ENCODE measurements around the gene C1orf159.
A peak's percentile ranks its signal among the peaks of the same experiment; 100 is the strongest.
"Not testable (repeated sequence)": the region's sequence is repeated elsewhere in the genome, so short reads cannot be mapped to it uniquely, and the experiment has no call there.

C1orf159 gene

DNA sequence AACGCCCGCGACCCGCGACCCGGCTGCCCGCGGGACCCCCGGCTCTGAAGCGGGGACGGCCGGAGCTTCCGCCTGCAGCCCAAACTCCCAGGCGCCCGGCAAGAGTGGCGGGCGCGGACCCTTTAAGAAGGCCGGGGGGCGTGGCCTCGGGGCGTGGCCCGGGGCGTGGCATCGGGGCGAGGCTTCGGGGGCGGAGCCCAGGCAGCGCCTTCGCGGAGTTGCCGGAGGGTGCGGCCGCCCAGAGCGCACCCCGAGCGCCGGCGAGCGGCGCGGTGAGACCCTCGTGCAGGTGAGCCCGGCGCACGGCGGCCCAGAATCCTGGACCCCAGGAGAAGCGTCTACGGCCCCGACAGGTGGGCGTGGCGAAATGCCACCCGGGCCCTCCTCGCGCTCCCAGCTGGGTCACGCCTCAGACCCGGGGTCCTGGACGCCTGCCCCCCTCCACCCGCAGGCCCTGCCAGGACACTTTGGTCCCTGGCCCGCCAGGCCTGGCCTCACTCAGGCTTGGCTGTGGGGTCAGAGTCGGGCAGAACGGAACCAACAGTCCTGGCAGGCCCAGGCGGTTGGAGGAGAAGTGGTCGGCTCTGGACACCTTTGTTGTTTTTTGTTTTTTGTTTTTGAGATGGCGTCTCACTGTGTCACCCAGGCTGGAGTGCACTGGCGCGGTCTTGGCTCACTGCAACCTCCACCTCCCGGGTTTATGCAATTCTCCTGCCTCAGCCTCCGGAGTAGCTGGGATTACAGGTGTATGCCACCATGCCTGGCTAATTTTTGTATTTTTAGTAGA, 56.2 kb downstream of the C1orf159 start:
- no peak for TF ChIP-seq CTCF (IDR thresholded peaks at IDR 0.05; ENCODE audit: borderline replicate concordance, insufficient read depth, low read depth, low read length)
- H3K4me3 ChIP-seq (ENCODE audit: low read depth, low read length): peak overlapping the region; percentile 53

DNA sequence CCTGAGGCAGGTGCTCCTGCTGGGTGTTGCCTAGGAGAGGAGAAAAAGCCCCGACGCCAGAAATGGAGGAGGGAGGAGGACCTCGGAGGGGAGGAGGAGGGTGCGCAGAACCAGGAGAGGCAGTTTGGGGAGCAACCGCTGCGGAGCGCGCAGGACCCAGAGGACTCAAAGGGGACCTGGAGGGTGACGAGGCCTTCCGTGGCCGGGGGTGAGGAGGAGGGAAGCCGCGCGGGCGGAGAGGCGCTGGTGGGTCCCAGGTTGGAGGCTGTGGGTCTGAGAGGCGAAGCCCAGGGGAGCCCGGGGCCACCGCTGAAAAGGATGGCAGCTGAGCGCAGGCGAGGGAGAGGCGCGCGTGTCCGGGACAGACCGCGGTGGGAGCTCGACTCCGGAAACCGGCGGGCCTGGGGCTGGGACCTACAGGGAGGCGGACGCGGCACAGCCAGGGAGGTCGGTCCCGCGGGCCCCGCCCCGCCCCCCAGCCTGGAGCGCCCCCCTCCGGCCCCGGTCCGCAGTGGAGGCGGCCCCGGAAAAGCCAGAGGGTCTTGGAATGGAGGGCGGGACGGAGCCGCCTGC, 56.9 kb downstream of the C1orf159 start:
- TF ChIP-seq CTCF (IDR thresholded peaks at IDR 0.05; ENCODE audit: borderline replicate concordance, insufficient read depth, low read depth, low read length): peak; percentile 34; the same call in 1 of the 2 replicates
- H3K4me3 ChIP-seq (ENCODE audit: low read depth, low read length): peak overlapping the region; percentile 53

- no peak for TF ChIP-seq CTCF (IDR thresholded peaks at IDR 0.05; ENCODE audit: borderline replicate concordance, insufficient read depth, low read depth, low read length)
- H3K4me3 ChIP-seq (ENCODE audit: low read depth, low read length): peak overlapping the region; percentile 53
Measured at GRCh38 chr1:1058088-1058905, 57.6 kb downstream of the C1orf159 start.

DNA sequence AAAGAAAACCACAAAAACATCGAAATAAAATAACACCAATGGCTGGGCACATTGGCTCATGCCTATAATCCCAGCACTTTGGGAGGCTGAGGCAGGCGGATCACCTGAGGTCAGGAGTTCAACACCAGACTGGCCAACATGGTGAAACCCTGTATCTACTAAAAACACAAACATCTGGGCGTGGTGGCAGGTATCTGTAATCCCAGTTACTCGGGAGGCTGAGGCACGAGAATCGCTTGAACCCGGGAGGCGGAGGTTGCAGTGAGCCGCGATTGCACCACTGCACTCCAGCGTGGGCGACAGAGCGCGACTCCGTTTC, 58.2 kb downstream of the C1orf159 start:
- not testable (repeated sequence) for H3K4me3 ChIP-seq (ENCODE audit: low read depth, low read length)

GRCh38 chr1:1055841-1056736, 59.8 kb downstream of the C1orf159 start:
- no peak for TF ChIP-seq CTCF (IDR thresholded peaks at IDR 0.05; ENCODE audit: borderline replicate concordance, insufficient read depth, low read depth, low read length)
- H3K4me3 ChIP-seq (ENCODE audit: low read depth, low read length): no peak overlapping the region

DNA sequence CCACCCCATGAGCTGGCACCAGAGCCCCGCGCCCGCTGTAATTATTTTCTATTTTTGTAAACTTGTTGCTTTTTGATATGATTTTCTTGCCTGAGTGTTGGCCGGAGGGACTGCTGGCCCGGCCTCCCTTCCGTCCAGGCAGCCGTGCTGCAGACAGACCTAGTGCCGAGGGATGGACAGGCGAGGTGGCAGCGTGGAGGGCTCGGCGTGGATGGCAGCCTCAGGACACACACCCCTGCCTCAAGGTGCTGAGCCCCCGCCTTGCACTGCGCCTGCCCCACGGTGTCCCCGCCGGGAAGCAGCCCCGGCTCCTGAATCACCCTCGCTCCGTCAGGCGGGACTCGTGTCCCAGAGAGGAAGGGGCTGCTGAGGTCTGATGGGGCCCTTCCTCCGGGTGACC, 60.9 kb downstream of the C1orf159 start:
- no peak for TF ChIP-seq CTCF (IDR thresholded peaks at IDR 0.05; ENCODE audit: borderline replicate concordance, insufficient read depth, low read depth, low read length)
- H3K4me3 ChIP-seq (ENCODE audit: low read depth, low read length): no peak overlapping the region

Data from GM12875 (cell line).